ENCODE measurements around the gene WIPF3. TPM values are rescaled to one million over a fixed set of nuclear protein-coding genes. Genes with fewer than 3 reads are reported as not detected.

Gene WIPF3
- total and polyA plus RNA-seq, 2 of the 4 experiments (the other 2 are of a cell fraction), result not detected

- in situ Hi-C loops (cut with MboI; ENCODE audit: low sequenced_read_pairs), result no loop called here
- no peaks in the 10 kb centered on the region for H3K4me1 ChIP-seq (ENCODE audit: control insufficient read depth, insufficient read depth, low read length)
- POLR2A ChIA-PET (ENCODE audit: unreplicated experiment), result no interaction called here
Measured at GRCh38 chr7:29957521-29958310, 151.4 kb downstream of the WIPF3 start.

More at GRCh38 chr7:29957521-29958310, 151.4 kb downstream of the WIPF3 start:
- H3K27me3 ChIP-seq (ENCODE audit: control insufficient read depth, insufficient read depth, low read length), result no peaks in the 10 kb centered on the region
- H4K5ac ChIP-seq (ENCODE audit: low read depth, low read length), result no peak overlapping the region
- no peak overlapping the region for H2BK15ac ChIP-seq (ENCODE audit: low read depth, low read length)
- ATAC-seq (ENCODE audit: low read depth), result no peak
- H3K23ac ChIP-seq (ENCODE audit: low read depth, low read length), result no peak overlapping the region
- H3K36me3 ChIP-seq (ENCODE audit: control insufficient read depth, insufficient read depth, low read length), result peaks cover 20% of the 10 kb centered on the region
- no peak overlapping the region for H2AK9ac ChIP-seq (replicated peaks; ENCODE audit: low read depth, low read length, poor library complexity)
- peaks cover 17% of the 10 kb centered on the region for H3K9me1 ChIP-seq (ENCODE audit: insufficient read depth, low read length)
- no peaks in the 10 kb centered on the region for H3K9me3 ChIP-seq (ENCODE audit: control insufficient read depth, insufficient read depth, low read length)
- H3K56ac ChIP-seq (ENCODE audit: extremely low read depth, insufficient read depth, low read length), result no peak overlapping the region
- no peak overlapping the region for H2AK5ac ChIP-seq (ENCODE audit: low read depth, low read length)
- intact Hi-C loops (cut with micrococcal nuclease) (no loop called here), dilution Hi-C loops (cut with HindIII; ENCODE audit: low sequenced_read_pairs, unreplicated experiment) (no loop called here)
- no peak for DNase-seq
- H4K20me1 ChIP-seq (ENCODE audit: insufficient read depth, low read length), result peaks cover 31% of the 10 kb centered on the region; the same call in 1 of the 2 replicates
- no peak overlapping the region for H2BK120ac ChIP-seq (ENCODE audit: low read depth, low read length)
- no peak overlapping the region for H3K27ac ChIP-seq (ENCODE audit: insufficient read depth, low read length)
- TF ChIP-seq BHLHE40 (IDR thresholded peaks at IDR 0.05; ENCODE audit: low read depth, low read length) (no peak), NFE2L2 (IDR thresholded peaks at IDR 0.05; ENCODE audit: low read depth, low read length) (no peak), POLR2A (IDR thresholded peaks at IDR 0.05; ENCODE audit: low read depth, low read length) (no peak), RCOR1 (IDR thresholded peaks at IDR 0.05; ENCODE audit: insufficient replicate concordance, low read length) (no peak), USF2 (IDR thresholded peaks at IDR 0.05; ENCODE audit: low read depth, low read length) (no peak), MAFK (IDR thresholded peaks at IDR 0.05; ENCODE audit: low read depth, low read length) (no peak), ELK1 (IDR thresholded peaks at IDR 0.05; ENCODE audit: borderline replicate concordance, low read depth, low read length) (no peak), RAD21 (IDR thresholded peaks at IDR 0.05; ENCODE audit: low read length) (no peak)
- no peak overlapping the region for H3K18ac ChIP-seq (ENCODE audit: low read depth, low read length)
- WGBS, 2 experiments (ENCODE audit: extremely low coverage in 2 of 2, insufficient read length in 1 of 2), result no CpG with 5 or more reads among the region's 9 CpGs
- no peak overlapping the region for H3K4me3 ChIP-seq (ENCODE audit: insufficient read depth, low read depth, low read length)
- no TSS peak for BruUV-seq (replicated peaks)
- H3K4me2 ChIP-seq (ENCODE audit: low read depth, low read length), result no peak overlapping the region
- H2BK20ac ChIP-seq (ENCODE audit: low read depth, low read length), result no peak overlapping the region
- no peak overlapping the region for H4K91ac ChIP-seq (ENCODE audit: insufficient read depth, low read depth, low read length)
- H2BK5ac ChIP-seq (ENCODE audit: low read depth, low read length, poor library complexity, severe bottlenecking), result no peak overlapping the region
- no peak overlapping the region for H3K4ac ChIP-seq (ENCODE audit: low read depth, low read length)
- no peak overlapping the region for H3K9ac ChIP-seq (ENCODE audit: low read depth, low read length)
- H3K14ac ChIP-seq (replicated peaks; ENCODE audit: low read depth, low read length), result no peak overlapping the region
- no peak overlapping the region for H2AFZ ChIP-seq (replicated peaks; ENCODE audit: low read length, poor library complexity)
- CTCF ChIA-PET, result no interaction called here
- H4K8ac ChIP-seq (ENCODE audit: low read depth in 2 of 2, low read length in 2 of 2), result no peak overlapping the region
- peaks cover 24 to 63% of the 10 kb centered on the region in 2 experiments for H3K79me1 ChIP-seq (ENCODE audit: low read depth in 1 of 2, low read length in 2 of 2)

All from IMR-90 (cell line).